ENCODE results near the gene ATP1B1. TPM values are rescaled to one million over a fixed set of nuclear protein-coding genes. Genes with fewer than 3 reads are reported as not detected.

Gene ATP1B1
- total RNA-seq, 1 donor from 2014 or later = 77.3 TPM

DNA sequence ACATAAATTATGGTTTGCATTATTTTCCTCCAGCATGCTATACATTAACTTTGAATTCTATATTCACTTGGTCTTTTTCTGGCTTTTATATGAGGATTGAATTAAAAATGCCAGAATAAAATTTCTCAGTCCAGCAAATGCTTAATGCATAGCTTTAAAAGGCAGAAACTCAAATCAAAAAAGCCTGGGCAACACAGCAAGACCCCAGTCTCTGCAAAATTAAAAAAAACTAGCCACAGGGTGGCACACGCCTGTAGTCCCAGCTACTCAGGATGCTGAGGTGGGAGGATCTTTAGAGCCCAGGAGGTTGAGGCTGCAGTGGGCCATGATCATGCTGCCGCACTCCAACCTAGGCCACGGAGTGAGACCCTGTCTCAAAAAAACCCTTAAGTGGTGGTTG lies 19.8 kb downstream of the ATP1B1 start:
- TF ChIP-seq, protein P1, sequence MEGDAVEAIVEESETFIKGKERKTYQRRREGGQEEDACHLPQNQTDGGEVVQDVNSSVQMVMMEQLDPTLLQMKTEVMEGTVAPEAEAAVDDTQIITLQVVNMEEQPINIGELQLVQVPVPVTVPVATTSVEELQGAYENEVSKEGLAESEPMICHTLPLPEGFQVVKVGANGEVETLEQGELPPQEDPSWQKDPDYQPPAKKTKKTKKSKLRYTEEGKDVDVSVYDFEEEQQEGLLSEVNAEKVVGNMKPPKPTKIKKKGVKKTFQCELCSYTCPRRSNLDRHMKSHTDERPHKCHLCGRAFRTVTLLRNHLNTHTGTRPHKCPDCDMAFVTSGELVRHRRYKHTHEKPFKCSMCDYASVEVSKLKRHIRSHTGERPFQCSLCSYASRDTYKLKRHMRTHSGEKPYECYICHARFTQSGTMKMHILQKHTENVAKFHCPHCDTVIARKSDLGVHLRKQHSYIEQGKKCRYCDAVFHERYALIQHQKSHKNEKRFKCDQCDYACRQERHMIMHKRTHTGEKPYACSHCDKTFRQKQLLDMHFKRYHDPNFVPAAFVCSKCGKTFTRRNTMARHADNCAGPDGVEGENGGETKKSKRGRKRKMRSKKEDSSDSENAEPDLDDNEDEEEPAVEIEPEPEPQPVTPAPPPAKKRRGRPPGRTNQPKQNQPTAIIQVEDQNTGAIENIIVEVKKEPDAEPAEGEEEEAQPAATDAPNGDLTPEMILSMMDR (IDR thresholded peaks at IDR 0.05; ENCODE audit: insufficient read depth, low read length, poor library complexity, severe bottlenecking) = no peak
- Histone ChIP-seq H3K27me3 (ENCODE audit: control insufficient read depth, insufficient read depth, low read length) (no peaks in the 10 kb centered on the region), H3K4me3 (ENCODE audit: low read depth, low read length) (no peak overlapping the region), H3K36me3 (ENCODE audit: control insufficient read depth, insufficient read depth, low read length) (no peaks in the 10 kb centered on the region)
- no peak for DNase-seq (ENCODE audit: low read depth)

DNA sequence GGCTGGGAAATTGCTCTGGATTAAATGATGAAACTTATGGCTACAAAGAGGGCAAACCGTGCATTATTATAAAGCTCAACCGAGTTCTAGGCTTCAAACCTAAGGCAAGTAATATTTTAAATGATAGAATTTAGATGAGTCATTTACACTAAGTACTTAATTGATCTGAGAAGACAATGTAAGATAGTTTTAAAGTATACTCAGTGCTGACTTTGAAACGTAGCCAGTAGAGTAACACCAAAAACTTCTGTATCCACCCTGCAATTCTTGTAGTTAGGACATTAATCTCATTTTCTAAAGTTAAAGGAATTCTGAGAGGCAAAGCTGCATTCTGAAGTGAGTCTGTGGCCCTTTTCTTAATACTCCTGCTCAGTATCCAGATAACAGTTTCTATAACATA lies 20.8 kb downstream of the ATP1B1 start:
- TF ChIP-seq, protein P1 (IDR thresholded peaks at IDR 0.05; ENCODE audit: insufficient read depth, low read length, poor library complexity, severe bottlenecking) = no peak
- Histone ChIP-seq H3K27me3 (ENCODE audit: control insufficient read depth, insufficient read depth, low read length) (no peaks in the 10 kb centered on the region), H3K36me3 (ENCODE audit: control insufficient read depth, insufficient read depth, low read length) (no peaks in the 10 kb centered on the region), H3K4me3 (ENCODE audit: low read depth, low read length) (no peak overlapping the region)
- no peak for DNase-seq (ENCODE audit: low read depth)

- H3K27me3 ChIP-seq (ENCODE audit: control insufficient read depth, insufficient read depth, low read length) = no peaks in the 10 kb centered on the region
- H3K4me3 ChIP-seq (ENCODE audit: low read depth, low read length) = no peak overlapping the region
- TF ChIP-seq, protein P1 (IDR thresholded peaks at IDR 0.05; ENCODE audit: insufficient read depth, low read length, poor library complexity, severe bottlenecking) = no peak
- no peak for DNase-seq (ENCODE audit: low read depth)
- H3K36me3 ChIP-seq (ENCODE audit: control insufficient read depth, insufficient read depth, low read length) = no peaks in the 10 kb centered on the region
Measured at GRCh38 chr1:169128562-169128961, 22.1 kb downstream of the ATP1B1 start.

DNA sequence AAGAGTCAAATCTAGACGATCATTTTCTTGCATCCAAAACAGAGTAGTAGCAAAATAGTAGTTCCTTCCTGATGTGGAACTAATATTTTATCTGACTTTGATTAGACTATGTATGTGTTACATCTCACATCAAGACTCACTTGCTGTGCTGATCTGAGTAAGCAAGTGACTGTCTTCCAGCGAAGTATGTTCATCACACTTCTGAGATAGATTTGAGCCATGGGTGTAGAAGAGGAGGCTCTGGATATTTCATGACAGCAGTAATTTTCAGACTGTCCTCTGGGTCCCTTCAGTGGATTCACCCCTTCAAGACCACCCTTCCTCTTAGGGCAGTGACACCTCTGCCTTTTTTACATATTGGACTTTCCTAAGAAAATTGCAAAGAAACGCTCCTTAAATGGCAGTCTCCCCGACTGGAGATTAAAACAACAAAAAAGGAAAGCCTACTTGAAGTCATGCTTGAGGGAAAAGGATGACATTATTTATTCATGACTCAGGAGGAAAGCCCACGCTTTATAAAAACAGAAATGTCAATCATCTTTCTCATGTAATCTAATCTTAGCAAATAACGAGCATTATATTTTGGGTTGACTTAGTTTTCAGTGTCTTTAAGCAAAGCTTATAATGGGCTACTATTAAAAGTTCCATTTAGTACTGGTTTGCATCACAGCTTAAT lies 22.8 kb downstream of the ATP1B1 start:
- Histone ChIP-seq H3K36me3 (ENCODE audit: control insufficient read depth, insufficient read depth, low read length) (no peaks in the 10 kb centered on the region), H3K27me3 (ENCODE audit: control insufficient read depth, insufficient read depth, low read length) (no peaks in the 10 kb centered on the region), H3K4me3 (ENCODE audit: low read depth, low read length) (no peak overlapping the region)
- TF ChIP-seq, protein P1 (IDR thresholded peaks at IDR 0.05; ENCODE audit: insufficient read depth, low read length, poor library complexity, severe bottlenecking) = no peak
- DNase-seq (ENCODE audit: low read depth) = no peak

- TF ChIP-seq, protein P1 (IDR thresholded peaks at IDR 0.05; ENCODE audit: insufficient read depth, low read length, poor library complexity, severe bottlenecking) = no peak
- Histone ChIP-seq H3K4me3 (ENCODE audit: low read depth, low read length) (no peak overlapping the region), H3K36me3 (ENCODE audit: control insufficient read depth, insufficient read depth, low read length) (no peaks in the 10 kb centered on the region), H3K27me3 (ENCODE audit: control insufficient read depth, insufficient read depth, low read length) (no peaks in the 10 kb centered on the region)
- no peak for DNase-seq (ENCODE audit: low read depth)
Measured at GRCh38 chr1:169130683-169131082, 24.2 kb downstream of the ATP1B1 start.
